NCI-H2107 treated with DMSO at 0.1 percent for 48 hours (cell line): ENCODE measurements around the gene MCC.
"Not testable (repeated sequence)": the region's sequence is repeated elsewhere in the genome, so short reads cannot be mapped to it uniquely, and the experiment has no call there.

Experiments
- DNase-seq: peaks from one replicate; lab custom pipeline; 2025; ENCODE audit not compliant: unreplicated experiment; lab: John Stamatoyannopoulos, UW

The MCC gene

DNA sequence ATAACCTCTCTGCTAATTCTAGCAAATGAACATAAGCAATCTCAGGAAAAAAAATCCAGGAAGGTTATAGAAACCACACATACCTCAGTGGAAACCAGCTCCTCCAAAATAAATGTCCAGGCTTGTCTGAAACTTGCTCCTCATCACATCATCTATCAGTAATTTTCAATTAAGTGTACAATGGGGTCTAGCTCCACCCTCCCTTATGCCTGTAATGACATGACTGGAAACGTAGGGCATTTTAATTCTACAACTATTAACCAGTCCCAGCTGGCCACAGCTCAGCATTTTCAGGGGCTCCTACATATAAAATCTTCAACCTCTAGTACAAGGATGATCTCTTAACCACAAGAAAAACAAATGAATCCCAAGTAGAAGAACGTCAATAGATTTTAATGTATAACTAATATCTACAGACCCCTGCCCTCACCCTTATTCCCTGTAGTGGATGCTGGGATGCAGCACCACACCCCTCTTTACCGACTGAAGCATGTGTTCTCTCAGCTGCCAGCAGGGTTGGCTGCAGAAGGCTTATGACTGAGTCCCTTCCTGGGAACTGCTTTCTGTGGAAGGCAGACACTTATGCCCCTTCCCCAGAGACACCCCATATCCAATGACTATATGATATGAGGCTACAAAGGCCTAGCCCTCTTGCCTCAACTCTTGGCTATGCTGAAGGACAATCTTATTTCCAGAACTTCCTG, 60.2 kb downstream of the MCC start:
- DNase-seq: no peak

DNA sequence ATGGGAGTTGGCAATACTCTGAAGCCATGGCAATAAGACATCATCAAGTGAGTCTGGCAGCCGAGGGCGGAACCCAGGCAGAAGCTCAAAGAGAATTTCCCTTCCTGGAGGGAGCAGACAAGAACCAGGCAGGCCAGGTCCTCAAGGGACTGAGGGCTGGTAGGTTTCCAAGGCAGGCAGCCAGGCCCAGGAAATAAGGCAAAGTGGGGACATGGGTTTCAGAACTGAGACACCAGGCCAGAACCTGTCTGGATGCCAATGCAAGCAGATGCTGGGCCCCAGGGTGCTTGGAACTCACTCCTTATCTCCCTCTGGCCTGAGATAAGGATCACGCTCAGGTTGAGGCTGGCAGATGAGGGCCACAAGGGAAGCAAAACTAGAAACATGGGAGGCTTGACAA, 62.3 kb downstream of the MCC start:
- no peak for DNase-seq

DNA sequence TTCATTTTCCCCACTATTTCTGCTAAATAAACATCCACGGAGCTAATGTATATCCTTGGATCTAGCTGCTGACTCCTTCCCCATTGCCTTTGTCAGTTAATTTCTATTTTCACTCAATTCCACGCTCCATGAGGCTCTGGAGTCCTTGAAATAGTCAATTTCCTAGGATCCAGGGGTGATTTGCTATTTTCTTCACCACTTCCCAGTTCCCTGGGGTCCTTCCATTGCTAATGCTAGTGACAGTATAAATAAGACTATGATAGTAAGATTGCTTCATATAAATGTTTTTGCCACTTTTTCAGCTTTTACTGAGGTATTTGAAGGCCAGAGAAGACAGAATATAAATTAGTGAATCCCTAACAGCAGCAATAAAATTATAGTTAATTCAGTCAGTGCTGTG, 66.6 kb downstream of the MCC start:
- DNase-seq: no peak

GRCh38 chr5:113405530-113405929, 82.7 kb downstream of the MCC start:
- no peak for DNase-seq

DNA sequence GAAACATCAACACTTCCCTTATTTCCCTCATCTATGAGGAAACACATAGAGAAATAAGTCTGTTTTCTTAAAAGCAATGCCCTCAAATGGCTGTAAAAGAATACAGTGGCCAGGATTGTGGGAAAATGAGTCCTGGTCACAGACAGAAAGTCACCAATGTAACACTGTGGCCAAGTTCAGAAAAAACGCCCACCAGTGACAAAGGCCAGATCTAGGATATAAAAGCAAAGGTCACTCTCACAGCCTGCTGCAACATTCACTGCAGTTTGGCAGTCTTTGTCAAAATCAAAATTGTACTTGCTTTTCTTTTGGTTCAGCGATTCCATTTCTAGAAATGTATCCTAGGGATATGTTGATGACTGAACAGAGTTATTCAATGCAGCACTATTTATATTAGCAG, 84.0 kb downstream of the MCC start:
- no peak for DNase-seq

DNA sequence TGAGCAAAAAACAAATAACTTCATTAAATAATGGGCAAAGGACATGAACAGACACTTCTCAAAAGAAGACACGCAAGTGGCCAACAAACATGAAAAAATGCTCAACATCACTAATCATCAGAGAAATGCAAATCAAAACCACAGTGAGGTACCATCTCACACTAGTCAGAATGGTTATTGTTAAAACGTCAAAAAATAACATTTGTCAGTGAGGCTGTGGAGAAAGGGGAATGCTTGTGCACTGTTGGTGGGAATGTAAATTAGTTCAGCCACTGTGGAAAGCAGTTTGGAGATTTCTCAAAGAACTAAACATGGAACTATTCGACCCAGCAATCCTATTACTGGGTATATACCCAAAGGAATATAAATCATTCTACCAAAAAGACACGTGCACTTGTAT, 90.3 kb downstream of the MCC start:
- not testable (repeated sequence) for DNase-seq

DNA sequence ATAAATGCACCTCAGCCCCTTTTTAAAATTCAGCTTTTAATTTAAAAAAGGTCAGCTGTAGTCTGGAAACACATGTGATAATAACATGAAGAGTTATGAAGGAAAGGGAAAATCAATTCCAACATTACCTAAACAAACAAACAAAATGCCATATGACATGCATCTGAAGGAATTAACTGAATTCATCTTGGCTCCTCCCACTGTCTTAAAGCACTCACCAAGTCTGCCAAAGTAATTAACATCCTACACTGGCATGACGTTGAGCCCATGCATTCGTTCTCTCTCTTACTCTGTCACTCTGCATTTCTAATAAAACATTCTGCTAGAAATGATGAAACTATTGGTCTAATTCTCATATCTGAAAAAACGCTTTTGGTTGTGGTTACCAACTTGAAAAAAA, 91.2 kb downstream of the MCC start:
- DNase-seq: no peak

- no peak for DNase-seq
Observed at GRCh38 chr5:113394658-113395057, 93.6 kb downstream of the MCC start.

GRCh38 chr5:113390224-113390623, 98.0 kb downstream of the MCC start:
- DNase-seq: no peak

DNA sequence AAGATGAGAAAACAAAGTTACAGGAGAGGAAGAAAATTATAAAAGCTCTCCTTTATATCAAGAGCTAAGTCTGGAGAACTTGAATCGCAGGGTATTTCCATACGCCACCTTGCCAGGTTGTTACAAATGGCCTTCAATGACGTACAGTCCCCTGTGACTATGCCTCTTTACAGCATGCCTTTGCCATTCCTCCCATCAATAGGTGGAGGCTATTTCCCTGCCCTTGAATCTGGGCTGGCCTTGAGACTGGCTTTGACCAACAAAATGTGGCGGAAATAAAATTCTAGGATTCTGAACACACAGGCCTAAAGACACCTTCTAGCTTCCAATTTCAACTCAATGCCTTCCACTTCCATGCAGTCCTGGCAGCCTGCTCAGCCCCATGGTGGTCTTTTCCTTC, 99.1 kb downstream of the MCC start:
- no peak for DNase-seq

DNA sequence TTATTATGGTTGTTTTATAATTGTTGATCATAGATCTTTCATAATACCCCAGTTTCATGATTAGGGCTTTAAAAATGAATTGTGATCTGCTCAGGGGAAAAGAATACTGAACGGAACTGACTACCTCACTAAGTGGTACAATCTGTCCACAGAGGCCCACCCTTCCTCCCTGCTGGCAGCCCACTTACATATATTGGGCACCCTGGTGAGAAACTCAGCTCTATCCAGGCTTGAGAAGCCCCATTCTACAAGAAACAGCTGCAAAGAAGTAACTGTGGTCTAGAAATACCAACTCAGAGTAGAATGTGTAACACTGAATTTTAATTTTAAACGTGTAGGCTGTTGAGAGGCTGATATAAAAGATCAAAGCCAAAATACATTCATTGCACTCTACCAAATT, 100.4 kb downstream of the MCC start:
- no peak for DNase-seq

- no peak for DNase-seq
Observed at GRCh38 chr5:113384782-113385285, 103.4 kb downstream of the MCC start.

GRCh38 chr5:113382731-113383130, 105.5 kb downstream of the MCC start:
- DNase-seq: no peak

DNA sequence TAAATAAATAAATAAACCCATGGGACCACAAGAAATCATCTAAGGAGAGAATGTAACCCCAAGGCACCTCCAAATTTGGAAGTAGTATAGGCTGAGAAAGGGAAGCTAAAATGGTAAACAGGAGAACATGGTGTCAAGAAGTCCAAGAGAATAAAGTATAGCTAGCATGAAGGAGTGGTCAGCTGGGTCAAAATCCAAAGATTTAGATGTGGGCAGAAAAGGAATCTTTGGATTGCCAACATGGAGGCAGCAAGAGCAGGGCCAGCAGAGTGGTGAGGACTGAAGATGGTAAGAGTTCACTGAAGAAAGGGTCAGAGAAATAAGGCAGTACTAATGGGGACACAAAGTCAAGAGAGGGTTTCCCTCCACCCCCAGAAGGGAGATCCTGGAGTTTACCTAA, 106.5 kb downstream of the MCC start:
- no peak for DNase-seq

DNA sequence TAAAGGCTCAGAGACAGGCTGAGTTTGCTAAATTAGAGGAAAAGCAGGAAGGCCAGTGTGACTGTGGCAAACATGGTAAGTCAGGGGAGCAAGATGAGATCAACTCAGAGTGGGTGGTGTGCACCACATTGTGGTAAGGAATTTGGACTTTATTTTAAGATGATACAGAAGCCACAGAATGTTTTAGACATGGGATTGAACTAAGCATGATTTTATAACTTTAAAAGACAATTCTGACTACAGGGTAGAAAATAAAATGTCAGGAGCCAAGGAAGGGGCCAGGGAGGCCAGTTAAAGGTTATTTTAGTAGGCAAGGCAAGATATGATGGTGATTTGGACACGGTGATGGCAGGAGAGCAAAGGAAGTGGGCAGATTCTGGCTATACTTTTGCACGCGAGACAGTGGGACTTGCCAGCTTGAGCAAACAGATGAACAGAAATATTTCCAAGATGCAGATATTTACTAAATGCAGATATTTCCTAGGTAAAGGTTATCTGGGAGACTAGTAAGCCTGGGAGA, 107.4 kb downstream of the MCC start:
- no peak for DNase-seq

- no peak for DNase-seq
Observed at GRCh38 chr5:113379936-113380806, 108.1 kb downstream of the MCC start.

DNA sequence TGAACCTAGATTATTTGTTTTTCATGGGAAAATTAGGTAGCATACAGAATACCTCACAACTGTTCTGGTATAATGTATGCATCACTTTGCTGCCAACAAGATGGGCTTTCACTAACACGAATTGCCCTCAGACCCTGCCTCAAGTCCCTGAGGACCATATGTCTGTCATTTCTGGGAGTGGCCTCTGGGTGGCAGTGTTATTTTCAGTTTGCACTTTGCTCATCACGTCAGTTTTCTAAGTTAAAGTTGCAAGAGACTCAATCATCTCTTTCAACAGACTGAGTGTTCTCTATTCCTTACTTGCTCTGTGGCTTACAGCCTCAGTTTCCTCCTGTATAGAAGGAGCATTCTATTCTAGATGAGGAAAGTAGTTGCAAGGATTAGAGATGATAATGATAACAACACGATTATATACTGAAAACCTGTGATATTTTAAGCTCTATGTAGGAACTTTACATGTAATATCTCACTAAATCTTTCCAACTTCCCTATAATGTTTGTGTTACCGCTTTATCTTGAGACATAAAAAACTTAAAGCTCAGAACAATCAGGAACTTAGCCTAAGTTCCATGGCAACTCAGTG, 109.2 kb downstream of the MCC start:
- DNase-seq: no peak

DNA sequence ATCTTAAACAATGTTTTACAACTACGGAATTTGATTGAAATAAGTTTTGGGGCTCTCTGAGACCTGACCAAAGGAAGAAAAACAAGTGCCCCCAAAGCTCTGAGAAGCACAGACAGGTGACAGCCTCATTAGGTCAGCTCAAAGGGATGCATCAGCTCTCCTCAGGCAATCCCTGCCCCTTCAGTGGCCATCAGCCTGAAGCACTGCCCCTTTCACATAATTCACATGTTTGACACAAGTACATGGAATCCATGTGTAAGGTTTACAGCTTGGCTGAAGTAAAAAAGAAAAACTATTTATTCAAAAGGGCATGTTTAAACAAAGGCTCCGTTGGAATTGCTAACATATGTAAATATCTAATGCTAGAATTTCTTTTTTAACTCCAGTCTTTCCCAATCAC, 109.7 kb downstream of the MCC start:
- DNase-seq: no peak

DNA sequence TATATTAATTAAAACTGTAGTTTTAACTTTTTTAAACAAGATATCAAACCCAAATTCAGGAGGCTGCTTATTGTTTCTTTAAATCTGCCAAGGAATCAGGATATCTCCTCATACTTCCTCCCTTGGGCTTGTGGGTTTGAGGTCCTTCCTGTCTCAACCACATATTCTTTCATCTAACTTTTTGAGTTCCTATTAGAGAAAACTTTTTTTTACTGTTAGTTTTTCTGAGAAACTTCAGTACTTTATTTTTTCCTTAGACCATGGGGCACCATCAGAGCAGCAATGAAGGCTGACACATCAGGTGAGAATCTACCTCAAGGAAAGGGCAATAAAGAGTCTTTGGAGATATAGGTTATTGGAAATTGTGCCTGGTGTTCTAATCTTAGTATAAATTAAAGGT, 110.2 kb downstream of the MCC start:
- no peak for DNase-seq

DNA sequence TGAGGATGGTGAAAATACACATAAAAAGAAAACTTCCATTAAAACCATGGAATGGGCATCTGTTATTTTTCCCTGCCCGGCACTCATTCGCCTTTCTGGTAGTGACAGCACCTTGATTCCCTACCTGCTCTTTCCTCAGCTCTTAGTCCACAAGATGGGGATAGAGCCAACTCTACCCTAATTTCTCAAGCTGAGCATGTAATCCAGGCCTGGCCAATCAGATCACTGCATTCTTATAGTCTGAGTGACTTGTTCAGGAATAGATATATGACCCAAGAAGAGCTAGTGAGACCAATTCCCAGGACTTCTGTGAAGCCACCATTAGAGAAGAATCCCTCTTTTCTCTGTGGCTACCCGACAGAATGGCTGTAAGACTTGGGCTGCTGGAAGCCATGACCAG, 111.6 kb downstream of the MCC start:
- DNase-seq: no peak

DNA sequence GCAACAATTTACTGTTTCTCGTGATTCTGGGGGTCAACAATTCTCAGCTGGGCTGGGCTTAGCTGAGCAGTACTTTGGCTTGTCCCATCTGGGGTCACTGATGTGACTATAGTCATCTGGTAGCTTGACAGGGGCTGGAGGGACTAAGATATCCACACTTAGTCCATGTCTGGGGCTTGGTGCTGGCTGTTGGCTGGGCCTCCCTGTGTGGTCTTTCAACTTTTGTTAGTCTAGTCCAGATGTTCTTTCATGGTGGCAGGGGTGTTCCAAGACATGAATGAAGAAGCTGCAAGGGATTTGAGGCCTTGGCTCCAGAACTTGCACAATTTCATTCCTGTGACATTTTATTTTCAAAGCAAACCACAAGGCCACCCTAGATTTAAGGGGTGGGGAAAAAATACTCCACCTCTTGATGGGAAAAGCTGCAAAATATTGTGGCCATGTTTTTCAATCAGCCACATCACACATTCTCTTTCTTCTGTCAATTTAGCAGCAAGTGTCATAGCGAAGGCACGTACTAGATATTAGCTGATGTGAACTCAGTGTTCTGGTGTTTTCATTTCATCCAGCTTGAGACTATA, 112.7 kb downstream of the MCC start:
- DNase-seq: no peak
